HG02981 (cell line): ENCODE data around the gene POLR1H.

Experiments used
- ATAC-seq: cut with Tn5 transposase; IDR thresholded peaks from one replicate; pipeline ENCODE4 v1.9.1; 2021; ENCODE audit warnings: mild to moderate bottlenecking, moderate library complexity; ENCODE audit not compliant: unreplicated experiment

The POLR1H gene

GRCh38 chr6:30061858-30062458, 893 bp downstream of the POLR1H start:
- ATAC-seq = peak; percentile 11

DNA sequence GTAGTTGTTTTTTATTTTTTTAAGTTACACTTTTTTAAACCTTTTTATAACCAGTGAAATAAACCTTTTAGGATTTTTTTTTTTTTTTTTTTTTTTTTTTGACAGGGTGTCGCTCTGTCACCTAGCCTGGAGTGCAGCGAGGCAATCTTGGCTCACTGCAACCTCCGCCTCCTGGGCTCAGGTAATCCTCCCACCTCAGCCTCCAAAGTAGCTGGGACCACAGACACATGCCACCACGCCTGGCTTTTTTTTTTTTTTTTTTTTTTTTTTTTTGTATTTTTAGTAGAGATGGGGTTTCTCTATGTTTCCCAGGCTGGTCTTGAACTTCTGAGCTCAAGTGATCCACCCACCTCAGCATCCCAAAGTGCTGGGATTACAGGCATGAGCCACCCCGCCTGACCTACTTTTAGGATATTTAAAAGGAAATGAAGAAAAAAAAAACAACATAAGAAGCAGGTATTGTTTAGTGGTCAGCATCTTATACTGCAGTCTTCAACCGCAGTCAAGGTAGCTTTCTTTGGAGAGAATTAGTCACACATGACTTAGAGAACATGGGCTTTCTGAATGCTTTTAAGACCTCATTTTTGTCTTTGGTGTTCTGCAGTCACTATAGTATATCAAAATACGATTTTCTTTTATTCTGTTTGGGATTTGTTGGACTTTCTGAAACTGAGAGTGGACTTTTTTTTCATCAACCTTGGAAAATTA, 1.6 kb downstream of the POLR1H start:
- ATAC-seq = no peak

GRCh38 chr6:30063315-30063714, 2.2 kb downstream of the POLR1H start:
- ATAC-seq = no peak

DNA sequence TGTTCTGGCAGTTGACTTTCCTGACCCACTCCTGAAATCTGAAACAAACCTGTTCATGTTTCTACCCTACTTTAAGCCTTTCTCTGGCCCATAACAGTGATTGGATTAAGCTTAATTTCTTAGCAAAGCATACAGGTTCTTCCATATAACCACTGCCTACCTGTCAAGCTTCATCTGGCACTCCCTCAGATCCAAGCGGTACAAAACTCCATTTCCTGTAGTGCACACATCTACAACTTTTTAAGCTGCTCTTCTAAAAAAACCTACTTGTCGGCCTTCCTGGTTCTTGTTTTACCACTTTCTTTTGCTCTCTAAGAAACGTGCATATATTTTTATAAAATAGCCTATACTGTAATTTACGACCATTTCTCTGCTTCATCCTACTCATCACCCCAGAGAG, 5.0 kb downstream of the POLR1H start:
- ATAC-seq = no peak

DNA sequence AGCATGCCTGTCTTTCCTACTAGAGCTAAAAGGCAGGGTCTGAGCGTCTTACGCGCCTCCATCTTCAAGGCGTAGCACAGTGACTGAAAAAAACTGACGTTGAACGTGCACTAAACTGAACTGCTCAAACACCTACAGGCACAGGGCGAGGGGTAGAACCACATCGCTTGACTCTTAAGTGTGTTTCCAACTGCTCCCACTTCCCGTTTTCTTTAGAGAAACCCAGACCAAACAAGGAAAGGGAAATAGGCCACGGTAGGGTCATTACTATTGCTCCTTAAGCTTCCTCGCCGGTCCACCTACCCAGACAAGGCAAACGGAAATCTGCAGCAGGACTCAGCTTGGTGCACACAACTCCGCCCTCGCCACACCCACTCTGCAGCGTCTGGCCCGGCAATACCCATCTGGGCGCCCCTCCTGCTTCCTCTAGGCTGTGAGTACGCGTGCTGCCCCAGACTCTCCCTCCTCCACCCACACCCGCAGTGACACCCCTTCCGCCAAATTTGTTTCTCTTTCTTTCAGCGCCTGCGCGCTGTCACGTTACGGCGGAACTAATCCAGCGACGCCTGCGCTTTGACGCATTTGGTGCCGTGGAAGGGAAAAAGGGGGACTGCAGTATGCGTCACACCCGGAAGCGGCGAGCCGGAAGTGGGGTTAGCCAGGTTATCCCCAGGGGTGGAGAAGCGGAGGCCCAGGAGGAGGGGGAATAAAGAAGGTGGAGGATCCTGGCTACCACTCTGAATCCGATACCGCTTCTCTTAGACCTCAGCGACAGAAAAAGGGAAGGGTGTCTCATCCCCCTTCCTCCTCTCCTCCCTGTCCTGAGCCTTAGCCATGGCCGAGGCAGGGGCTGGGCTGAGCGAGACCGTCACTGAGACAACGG, 5.8 kb downstream of the POLR1H start, which contains the start of gene PPP1R11:
Gene PPP1R11 (plus strand): TSS at position 622 of the 883 bp plus-strand sequence. CDS start 213 bp downstream, at position 835.
- ATAC-seq = peak; percentile 94

GRCh38 chr6:30067460-30068139, 6.5 kb downstream of the POLR1H start:
- peak; percentile 2 for ATAC-seq

- no peak for ATAC-seq
Measured at GRCh38 chr6:30071081-30071818, 10.2 kb downstream of the POLR1H start.

DNA sequence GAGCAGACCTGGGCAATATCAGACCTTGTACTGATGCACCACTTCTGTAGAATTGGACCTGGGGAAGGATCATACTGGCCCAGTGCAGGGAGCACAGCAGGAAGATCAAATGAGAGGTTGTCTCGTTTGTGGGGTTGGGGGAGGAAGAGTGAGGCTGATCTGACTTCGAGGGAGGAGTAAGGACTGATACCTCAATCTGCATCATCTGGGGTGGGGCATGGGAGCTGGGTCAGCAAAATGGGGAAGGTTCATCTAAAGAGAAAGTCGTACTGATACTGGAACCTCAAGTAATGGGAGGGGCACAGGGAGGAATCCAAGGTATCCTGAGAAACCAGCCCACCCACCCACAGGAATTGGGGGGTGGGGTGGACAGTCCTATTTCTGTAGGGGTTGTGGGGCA, 10.8 kb downstream of the POLR1H start:
- no peak for ATAC-seq

DNA sequence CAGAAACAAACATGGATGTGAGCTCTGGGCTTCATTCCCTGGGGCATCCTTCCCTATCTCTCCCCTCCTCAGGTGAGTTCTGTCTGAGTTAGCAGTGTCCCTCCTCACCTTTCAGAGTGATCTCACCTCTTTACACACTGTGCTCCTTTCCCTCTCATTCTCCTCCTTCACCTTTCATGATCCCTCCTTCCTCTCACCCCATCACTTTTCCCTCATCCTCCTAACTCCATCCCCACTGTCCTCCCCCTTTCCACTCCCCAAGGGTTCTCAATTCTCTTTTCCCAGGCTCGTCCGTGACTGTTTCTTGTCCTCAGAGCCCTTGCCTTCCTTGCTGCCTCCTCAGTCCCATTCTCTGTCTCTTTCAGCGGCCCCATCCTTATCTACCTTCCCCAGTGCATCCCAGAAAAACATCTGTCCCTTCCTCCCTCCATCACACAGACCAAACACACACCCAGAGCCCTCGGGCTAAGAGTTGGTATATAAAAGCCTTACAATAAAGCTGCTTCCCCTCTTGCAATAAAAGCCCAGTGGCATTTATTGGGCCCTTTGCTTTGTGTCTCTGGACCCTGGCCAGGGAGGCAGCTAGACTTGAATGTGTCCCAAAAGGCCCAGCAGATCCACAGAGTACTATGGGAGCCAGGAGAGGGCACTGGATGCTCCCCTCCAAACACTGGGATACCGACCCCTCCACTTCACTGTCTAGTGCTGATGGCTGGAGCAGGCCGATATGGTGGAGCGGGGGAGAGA, 12.6 kb downstream of the POLR1H start:
- ATAC-seq = no peak

DNA sequence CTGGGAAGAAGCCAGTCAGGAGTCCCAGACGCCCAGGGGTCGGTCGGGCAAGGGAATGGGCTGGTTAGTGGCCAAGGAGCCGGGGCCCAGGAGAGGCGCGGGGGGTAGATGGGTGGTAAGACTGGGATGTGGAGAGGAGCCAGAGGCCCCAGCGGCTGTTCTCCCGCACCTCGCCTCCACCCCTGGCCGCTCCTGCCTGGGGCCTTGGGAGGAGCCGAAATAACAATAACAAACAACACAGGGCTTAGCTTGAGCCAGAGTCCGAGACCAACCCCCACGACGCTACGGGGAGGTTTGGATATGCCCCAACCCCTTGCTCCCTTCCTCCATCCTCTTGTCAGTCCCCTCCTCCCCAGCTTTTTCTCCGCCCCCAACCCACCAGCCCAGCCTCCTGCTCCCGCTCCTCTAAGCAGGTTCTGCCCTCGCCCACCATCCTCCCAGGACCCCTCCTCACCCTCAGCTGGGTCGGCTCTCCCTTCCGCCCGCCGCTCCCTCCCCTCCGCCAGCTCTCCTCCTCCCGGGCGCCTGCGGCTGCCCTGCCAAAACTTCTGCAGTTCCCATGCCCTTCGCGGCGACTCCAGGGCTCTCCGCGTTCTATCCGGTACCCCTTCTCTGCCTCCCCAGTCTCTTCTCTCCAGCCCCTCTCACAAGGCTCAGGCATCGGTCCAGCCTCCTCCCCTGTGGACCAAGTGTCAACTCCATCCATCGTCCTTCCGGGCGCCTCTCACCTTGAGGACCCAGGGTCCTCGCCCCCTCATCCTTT, 13.4 kb downstream of the POLR1H start:
- ATAC-seq = no peak

GRCh38 chr6:30075094-30075789, 14.2 kb downstream of the POLR1H start, which contains the start of gene RNF39:
Gene RNF39 (minus strand): TSS chr6:30075769. CDS start chr6:30075585, 184 bp downstream.
- ATAC-seq = no peak

GRCh38 chr6:30075790-30076732, 15.0 kb downstream of the POLR1H start:
- ATAC-seq = no peak

GRCh38 chr6:30077218-30077617, 16.2 kb downstream of the POLR1H start:
- ATAC-seq = no peak

DNA sequence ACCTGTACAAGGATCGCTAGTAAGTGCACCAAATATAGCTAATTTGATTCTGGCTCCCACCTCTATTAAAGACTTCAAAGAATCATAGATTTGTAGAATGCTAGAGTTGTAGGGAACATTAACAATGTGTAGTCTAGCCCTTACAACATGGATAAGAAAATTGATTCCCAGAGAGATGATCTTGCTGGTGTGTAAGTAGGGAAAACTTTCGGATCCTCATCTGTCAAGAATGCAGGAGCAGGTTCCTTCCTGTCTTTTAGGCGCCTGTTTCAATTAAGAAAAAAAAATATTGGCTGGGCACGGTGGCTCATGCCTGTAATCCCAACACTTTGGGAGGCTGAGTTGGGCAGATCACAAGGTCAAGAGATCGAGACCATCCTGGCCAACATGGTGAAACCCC, 26.8 kb downstream of the POLR1H start:
- no peak for ATAC-seq

DNA sequence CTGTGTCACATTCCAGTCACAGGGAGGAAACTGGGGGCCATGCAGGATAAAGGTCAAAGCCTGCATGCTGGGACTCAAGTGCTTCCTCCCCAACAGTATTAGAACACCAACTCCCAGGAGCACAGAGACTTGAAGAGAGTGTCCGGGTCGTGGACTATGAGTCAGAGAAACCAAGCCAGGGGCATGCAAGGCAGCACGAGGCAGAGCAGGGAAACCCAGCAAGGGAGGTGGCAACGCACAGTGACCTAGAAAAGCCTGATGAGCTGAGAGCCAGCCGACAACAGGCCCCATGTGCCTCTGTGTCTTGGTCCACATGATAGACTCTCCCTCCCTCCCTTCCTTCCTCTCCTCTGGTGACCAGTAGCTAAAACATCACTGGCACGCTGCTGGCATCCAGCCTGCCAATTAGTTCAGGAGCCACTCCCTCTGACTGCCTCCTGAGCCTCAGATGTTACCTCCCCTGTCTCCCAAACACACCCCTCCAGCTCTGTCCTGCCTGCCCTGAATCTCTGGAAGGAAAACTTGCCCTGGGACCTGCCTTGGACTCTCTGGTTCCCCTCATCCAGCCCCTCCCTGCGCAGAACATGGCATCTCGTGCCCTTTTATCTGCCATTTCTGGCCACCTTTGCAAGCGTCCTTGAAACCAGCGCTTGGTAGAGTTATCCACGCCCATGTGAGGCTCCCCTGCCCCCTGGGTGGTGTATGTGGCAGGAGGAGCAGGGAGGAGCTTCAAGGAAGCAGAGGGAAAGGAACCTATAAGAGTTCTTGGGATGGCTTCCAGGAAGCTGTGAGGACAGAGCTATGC, 30.7 kb downstream of the POLR1H start:
- no peak for ATAC-seq

GRCh38 chr6:30092852-30093543, 31.9 kb downstream of the POLR1H start:
- ATAC-seq = no peak
